Stimulated activated CD4-positive, alpha-beta T cell treated with anti-CD3 and anti-CD28 coated beads, Interleukin-2, amount 100 ng/mL, for 24 hours (primary cell): ENCODE measurements around the gene DEFB132.

ENCODE experiments used
- DNase-seq, 2 donors: peaks; one replicate each; pipeline ENCODE4 v3.0.0-alpha.2; 2020

DEFB132 gene

DNA sequence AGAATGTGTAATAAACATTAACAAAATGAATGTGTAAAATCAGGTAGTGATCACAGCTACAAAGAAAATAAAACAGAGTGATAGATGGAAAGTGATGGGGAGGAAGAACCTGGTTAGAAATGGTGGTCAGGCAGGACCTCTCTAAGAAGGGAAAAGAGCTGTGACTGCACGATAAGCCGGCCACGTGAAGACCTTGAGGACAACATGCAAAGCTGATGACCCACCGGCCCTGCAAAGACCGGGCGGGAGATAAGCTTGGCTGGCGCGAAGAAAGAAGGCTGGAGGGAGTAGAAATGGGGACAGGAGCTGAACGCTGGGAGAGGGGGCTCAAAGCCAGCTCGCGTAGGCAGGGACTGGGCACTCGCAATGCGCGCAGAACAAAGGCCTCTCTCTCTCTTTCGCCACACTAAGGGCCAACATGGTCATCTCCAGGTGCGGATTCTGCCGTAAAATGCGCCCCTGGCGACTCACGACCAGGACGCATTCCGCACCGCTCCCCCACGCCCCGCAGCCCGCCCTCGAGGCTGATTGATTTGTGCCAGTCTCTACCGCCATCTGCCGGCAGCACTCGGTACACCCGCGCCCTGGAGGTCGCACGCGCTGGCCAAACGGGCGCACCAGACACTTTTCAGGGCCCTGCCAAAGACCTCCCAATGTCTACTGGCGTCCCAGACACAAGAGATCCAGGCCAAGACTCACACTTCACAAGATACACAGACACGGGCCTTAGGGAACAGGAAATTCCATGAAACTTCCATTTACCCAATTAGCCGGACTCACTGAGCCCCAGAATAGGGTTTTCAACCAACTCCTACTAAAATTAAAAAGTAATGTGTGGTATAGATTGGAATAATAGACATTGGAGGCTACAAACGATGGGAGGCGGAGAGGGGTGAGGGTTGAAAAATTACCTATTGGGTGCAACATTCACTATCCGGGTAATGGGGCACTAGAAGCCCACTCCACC, 9.4 kb downstream of the DEFB132 start:
- DNase-seq, result peak; percentile 95

GRCh38 chr20:270517-270916, 13.0 kb downstream of the DEFB132 start:
- DNase-seq, result peak in 1 of 2 donors; percentile 6

DNA sequence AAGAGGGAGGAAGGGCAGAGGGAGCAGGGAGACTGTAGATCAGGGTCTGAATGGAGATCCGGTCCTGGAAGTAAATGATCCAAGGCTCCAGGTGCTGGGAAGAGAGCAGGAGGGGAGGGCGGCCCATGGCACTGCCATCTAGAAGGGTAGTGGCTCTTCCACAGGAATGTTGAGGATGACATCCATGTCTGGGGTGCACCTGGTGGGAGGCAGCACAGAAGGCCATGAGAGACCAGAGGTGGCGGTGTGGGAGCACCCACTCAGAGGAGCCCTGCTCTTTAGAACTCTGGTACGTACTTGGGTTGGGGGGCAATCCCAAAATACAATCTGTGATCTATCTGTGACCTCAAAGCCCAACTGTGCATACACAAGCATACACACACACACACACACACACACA, 13.5 kb downstream of the DEFB132 start:
- no peak for DNase-seq

DNA sequence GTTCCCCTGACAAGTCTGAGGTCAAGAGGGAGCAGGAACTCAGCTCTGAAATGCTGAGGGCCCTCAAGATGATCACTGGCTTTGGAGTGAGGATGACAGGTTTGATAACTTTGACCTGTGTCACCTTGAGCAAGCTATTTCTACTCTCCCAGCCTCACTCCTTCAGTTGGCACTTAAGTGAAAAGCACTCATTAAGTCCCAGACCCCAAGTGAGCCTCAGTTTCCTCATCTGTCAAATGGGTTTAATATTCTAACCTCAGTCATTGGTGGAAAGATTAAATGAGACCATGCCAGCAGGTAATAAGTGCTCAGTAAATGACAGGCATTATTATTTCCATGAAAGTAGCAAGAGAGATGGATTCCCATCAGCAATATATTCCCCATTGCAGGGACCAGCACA, 14.0 kb downstream of the DEFB132 start:
- DNase-seq, result no peak

DNA sequence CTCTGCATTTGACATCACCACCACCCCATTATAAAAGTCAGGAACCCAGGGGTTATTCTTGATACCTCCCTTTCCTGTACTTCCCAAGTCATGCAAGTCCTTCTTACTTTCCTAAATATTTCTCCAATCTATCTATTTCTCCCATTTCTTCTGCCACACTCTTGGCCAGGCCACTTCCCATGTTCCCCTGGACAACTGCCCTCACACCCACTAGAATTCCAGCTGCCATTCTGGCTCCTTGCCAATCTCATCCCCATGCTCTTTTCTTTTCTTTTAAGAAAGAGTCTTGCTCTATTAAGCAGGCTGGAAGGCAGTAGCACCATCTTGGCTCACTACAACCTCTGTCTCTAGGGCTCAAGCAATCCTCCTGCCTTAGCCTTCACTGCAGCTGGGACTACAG, 15.2 kb downstream of the DEFB132 start:
- DNase-seq, result no peak

DNA sequence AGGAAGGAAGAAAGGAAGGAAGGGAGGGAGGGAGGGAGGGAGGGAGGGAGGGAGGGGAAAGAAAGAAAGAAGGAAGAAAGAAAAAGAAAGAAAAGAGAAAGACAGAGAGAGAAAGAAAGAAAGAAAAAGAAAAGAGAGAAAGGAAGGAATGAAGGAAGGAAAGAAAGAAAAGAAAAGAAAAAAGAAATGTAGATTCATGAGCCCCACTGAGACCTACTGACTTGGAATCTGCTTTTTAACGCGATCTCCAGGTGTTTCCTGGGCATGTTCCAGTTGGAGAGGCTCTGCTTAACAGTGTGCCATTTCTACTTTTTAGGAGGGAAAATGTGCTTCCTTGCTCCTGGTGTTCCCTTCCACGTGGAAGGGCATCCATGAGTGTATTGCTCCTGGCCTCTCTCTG, 16.4 kb downstream of the DEFB132 start:
- DNase-seq, result no peak

DNA sequence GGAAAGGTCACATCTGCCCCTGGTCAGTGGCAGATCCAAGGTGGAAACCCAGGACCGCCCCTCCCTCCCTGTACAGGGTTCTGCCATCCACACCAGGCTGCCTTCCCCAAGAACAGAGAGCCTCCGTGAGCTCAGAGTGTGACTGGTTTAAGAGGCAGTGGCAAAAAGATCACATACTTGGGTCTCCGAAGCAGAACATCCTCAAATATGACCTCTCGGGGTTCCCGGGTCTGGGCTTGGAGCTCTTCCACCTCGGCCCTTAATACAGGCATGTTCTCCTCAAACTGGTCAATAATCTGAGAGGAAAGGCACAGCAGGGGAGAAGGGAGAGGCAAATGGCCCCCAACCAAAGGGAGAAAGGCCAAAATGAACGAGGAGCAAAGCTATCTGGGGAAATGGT, 18.3 kb downstream of the DEFB132 start:
- no peak for DNase-seq

DNA sequence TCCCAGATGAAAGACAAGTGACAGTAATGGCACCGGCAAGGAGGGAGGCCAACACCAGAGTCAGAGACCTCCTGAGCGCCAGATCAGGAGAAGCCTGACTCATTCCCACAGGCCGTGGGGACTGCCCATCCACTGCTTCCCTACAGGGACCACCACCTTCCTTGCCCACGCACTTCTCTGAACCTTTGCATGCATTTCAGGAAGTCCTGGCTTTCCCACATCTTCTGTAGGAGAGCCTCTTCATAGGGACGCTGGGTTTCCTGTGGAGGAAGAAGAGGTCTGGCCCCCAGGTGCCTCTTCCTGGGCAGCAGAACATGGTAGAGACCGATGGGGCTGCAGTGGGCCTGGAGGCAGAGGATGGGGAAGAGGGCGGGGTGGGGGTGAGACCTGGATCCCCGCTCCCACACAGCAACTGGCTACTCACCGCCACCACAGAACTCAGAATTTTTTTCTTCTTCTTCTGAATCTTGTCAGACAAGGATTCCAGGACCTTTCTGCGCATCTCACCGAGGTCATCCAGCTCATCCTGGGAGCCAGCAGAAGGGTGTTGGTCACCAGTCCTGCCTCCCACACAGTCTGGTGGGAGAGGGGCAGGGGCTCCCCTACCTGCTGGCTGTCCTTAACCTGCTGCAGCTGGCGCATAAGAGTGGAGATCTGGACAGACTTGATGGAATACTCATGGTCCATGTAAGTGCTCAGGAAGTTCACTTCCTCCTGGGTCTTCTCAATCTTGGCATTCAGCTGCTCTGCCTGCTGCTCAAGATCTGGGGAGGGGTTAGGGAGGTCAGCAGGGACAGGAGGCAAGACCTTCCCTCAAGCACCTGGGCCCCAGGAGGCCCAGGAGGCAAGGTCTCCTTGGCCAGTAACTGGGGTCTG, 19.3 kb downstream of the DEFB132 start:
- DNase-seq, result no peak

GRCh38 chr20:277496-277781, 19.9 kb downstream of the DEFB132 start:
- no peak for DNase-seq

- DNase-seq, result no peak
Measured at GRCh38 chr20:278181-278580, 20.7 kb downstream of the DEFB132 start.

GRCh38 chr20:278607-279571, 21.4 kb downstream of the DEFB132 start:
- DNase-seq, result no peak

DNA sequence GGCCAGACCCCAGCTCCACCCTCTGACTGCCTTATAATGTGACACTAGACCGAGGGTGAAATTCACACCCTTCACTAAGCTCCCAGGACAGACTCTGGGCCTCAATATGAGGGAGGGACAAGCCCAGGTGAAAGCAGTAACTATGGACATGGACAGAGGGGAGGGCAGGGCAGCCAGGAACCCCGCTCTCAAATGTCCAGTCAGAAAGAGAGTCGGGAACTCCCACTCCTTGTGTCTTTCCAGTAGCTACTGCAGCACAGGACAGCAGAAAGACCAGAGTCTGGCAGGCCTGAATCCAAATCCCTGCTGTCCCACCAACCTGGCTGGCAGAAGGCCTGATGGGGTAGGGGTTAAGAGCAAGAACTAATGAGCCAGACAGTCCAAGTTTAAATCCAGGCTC, 26.6 kb downstream of the DEFB132 start:
- no peak for DNase-seq

DNA sequence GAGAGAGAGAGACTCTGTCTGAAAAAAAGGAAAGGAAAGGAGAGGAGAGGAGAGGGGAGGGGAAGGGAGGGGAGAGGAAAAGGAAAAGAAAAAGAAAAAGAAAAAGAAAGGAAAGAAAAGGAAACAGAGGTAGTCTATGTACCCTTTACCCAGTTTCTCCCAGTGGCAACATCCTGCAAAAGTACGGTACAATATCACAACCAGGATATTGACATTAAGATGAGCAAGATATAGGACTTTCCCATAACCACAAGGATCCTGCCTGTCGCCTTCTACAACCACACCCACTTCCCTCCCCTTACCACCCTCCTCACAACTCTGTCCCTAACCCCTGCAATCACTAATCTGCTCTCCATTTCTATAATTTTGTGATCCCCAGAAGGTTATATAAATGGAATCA, 29.0 kb downstream of the DEFB132 start:
- no peak for DNase-seq

GRCh38 chr20:288956-289692, 31.6 kb downstream of the DEFB132 start:
- DNase-seq, result no peak

DNA sequence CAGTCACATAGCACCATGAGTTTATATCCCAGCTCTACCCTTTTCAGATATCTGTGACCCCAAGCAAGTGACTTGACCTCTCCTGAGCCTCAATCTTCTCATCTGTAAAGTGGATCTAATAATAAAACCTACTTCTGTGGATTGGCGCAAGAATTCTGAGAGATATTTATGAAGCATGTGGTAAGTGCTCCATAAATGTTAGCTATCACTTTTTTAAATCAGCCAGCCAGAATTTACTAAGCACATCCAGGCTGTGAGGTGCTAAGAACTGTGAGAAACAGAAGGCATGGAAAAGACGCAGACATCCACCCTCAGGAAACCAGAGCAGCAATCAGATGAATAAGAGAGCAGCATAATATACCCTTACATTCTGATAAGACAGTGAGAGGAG, 32.2 kb downstream of the DEFB132 start:
- DNase-seq, result no peak

DNA sequence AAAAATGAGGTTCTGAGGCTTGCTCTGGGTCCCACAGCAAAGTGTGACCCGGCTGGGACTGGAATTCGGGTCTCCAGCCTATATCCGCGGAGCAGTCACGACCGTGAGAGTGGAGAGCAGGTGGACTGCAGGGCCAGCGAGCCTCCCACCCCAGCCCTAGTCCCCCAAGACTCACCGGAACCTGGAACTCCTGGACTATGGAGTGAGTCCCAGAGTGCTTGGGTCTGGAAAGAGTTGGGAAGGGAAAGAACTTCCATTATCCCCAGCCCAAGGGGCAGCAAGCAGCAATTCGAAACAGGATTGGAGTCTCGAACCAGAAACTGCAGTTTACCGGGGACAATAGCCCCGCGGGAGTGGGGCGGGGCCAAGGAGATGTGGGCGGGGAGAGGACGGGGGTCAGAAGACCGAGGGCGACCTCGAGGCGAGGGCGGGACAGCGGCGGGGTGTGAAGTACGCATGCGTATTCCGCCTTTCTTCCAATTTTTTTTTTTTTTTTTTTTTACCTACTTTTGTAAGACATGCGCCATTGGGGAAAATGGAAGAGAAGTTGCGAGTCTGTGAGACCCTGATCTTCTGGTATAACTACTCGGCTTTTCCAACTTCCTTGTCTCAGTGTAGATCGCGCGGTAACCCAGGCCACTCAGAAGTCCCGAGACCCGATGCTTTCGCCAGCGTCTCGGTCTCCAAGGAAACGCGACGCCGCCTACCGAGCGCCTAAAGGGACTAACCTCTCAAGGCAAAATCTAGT, 32.7 kb downstream of the DEFB132 start, which contains the start of gene C20orf96:
Gene C20orf96, minus strand, starts transcription at position 667 of the 748 bp plus-strand sequence. Its CDS starts 140 bp downstream, at position 527.
- DNase-seq, result peak; percentile 86 to 94

DNA sequence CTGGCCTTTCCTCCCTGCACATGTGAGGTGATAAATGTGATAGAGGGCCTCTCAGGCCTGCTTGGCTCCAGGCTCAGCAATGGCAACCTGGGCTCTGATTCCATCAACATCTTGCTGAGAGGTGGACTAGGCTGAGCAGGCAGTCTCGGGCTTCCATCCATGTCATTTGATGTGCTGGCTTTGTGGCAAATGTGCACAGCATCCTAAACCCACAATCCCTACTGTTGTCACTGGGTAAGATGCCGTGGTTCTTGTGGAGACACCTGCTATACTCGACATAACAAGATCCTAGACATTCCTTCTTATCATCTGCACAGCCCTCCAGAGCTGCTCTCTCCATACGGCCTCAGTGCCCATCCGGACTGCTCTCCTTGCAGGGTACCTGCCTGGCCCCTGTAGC, 37.1 kb downstream of the DEFB132 start:
- no peak for DNase-seq

- DNase-seq, result no peak
Measured at GRCh38 chr20:295804-296203, 38.3 kb downstream of the DEFB132 start.

DNA sequence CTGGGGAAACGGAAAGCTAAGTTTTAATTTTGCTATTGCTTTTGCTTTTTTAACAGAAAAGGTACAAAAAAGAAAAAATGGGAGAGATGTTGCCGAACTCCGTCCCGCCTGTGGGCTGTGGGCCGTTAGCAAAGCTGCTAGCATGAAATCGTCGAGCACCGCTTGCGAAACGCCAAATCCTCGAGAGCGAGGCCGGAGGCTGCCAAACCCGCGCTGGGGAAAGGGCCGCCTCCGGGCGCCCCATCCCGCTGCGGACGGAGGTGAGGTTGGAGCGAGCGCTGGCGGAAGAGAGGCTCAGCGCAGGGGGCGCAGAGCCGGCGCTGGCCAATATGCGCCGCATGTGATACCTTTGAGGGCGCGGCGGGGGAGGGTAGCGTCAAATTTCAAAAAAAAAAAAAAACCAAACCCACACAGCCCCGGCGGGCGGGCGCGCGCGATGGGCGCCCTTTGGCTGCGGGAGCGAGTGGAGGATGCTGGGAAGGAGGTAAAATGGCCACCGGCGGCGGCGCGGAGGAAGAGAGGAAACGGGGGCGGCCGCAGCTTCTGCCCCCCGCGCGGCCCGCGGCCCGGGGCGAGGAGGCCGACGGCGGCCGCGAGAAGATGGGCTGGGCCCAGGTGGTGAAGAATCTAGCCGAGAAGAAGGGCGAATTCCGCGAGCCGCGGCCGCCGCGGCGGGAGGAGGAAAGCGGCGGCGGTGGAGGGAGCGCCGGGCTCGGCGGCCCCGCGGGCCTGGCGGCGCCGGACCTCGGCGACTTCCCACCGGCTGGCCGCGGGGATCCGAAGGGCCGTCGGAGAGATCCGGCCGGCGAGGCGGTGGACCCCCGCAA, 39.8 kb downstream of the DEFB132 start, which contains the start of gene ZCCHC3:
Gene ZCCHC3, plus strand, starts transcription at position 473 of the 827 bp plus-strand sequence. Its CDS starts 17 bp downstream, at position 490.
- peak; percentile 84 to 85 for DNase-seq
